WI38 (cell line): Measurements from ENCODE around the gene DDIAS.
A peak's percentile ranks its signal among the peaks of the same experiment; 100 is the strongest.

Source experiments
- H3K4me3 ChIP-seq: 2 replicates; pipeline ENCODE4 v1.5.1; 2011; ENCODE audit warnings: low read depth, mild to moderate bottlenecking, control low read depth, low read length
- CTCF ChIP-seq: IDR thresholded peaks from 2 replicates; pipeline ENCODE4 v1.5.1; 2012; ENCODE audit warnings: low read depth, mild to moderate bottlenecking, control low read depth, low read length

The DDIAS gene

GRCh38 chr11:82899957-82900276 is 1.6 kb upstream of the DDIAS start:
- peak overlapping the region; percentile 71 for H3K4me3 ChIP-seq

GRCh38 chr11:82900277-82901164 is 1.0 kb upstream of the DDIAS start, which contains the start of gene PRCP:
TSS of gene PRCP (minus strand) at chr11:82900430. CDS start at chr11:82900402, 28 bp downstream.
- TF ChIP-seq CTCF: no peak
- peak within 1 kb of the TSS; percentile 71 for H3K4me3 ChIP-seq

More at GRCh38 chr11:82899957-82900276, 1.6 kb upstream of the DDIAS start:
- no peak for TF ChIP-seq CTCF

GRCh38 chr11:82901922-82902485 is 468 bp downstream of the DDIAS start:
- H3K4me3 ChIP-seq: peak overlapping the region; percentile 71
- no peak for TF ChIP-seq CTCF

GRCh38 chr11:82902880-82903279 is 1.3 kb downstream of the DDIAS start:
- no peak overlapping the region for H3K4me3 ChIP-seq
- TF ChIP-seq CTCF: no peak

DNA sequence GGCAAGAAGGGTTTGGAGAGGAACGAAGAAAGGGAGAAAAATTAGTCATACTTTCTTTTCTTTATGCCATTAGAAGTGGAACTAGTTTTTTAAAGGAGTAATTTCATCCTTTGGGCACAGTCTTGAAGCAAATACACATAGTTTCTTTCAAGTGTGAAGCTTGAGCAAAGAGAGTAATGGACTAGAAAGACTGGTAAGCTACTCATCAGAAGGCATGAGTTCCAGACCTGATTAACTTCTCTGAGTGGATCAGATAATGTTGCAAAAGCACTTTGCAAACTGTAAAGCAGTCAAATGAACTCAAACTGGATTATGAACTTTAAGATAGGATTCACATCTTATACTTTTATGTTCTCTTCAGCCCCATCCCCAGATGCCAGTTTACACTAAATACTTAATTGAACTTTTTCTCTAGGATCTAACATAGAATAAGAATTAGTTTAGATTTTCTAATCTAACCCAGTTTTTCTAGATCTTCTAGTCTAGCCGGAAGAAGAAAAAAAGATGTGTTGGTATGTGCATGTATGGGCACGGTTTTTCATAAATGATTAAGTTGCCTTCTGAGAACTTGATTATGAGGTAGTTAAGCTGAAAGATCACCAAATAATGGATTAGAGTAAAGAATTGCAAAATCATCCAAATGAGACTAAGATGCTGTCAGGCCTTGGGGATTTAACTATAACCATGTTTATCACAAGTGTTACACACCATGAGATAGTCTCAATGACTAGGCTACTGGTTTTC is 2.5 kb downstream of the DDIAS start:
- H3K4me3 ChIP-seq: no peak overlapping the region
- TF ChIP-seq CTCF: no peak

DNA sequence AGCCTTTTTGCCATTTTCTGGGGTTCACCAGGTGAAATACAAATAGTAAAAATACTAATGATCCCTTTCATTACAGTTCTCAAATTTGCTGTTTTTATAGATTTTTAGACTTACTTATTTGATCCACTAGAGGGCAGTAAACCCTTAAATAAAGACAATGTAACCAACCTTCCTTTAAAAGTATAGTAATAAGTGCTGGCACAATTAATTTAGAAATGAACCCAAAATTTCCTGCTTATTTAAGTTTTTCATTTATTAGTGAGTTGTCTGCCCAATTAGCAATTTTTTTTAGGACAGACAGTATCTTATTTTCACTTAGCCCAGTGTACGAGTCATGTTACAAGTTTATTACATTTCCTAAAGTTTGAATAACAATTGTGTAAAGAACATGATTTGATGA is 4.7 kb downstream of the DDIAS start:
- H3K4me3 ChIP-seq: no peak overlapping the region
- no peak for TF ChIP-seq CTCF
